HepG2 (cell line): Measurements from ENCODE around the gene TMEM200B. TPM values are rescaled to one million over a fixed set of nuclear protein-coding genes. Genes with fewer than 3 reads are reported as not detected.

ENCODE experiments used
- CEBPB ChIP-seq: IDR thresholded peaks from 2 replicates; pipeline ENCODE4 v1.6.1; 2011; ENCODE audit warnings: low read depth, low read length, improper control_type of control experiment, borderline replicate concordance
- CREM ChIP-seq, 2 experiments: sonication (generic) in 1 of 2; formaldehyde crosslinking in 1 of 2; IDR thresholded peaks; 2 replicates each; pipeline versions ENCODE4 v1.4.0 to v1.6.1; 2016 to 2020; ENCODE audit warnings: antibody characterized with exemption in 1 of 2, mild to moderate bottlenecking in 1 of 2, missing genetic modification reagents in 1 of 2
- ELF1 ChIP-seq: sonication (generic); formaldehyde crosslinking; IDR thresholded peaks from 2 replicates; pipeline ENCODE4 v1.4.0; 2020; ENCODE audit warnings: missing genetic modification reagents
- FOXP4 ChIP-seq: sonication (generic); formaldehyde crosslinking; IDR thresholded peaks from 2 replicates; pipeline ENCODE4 v1.4.0; 2020; ENCODE audit warnings: missing genetic modification reagents
- HNF1A ChIP-seq, 2 experiments: sonication (generic) in 1 of 2; formaldehyde crosslinking in 1 of 2; IDR thresholded peaks; 2 replicates each; pipeline versions ENCODE4 v1.4.0 to v1.6.1; 2016 to 2020; ENCODE audit warnings: borderline replicate concordance in 1 of 2, low read depth in 1 of 2, mild to moderate bottlenecking in 1 of 2, missing genetic modification reagents in 1 of 2
- IRF2 ChIP-seq: IDR thresholded peaks from 2 replicates; pipeline ENCODE4 v1.6.1; 2018; ENCODE audit warnings: missing genetic modification reagents, missing compliant biosample characterization
- MAX ChIP-seq: IDR thresholded peaks from 2 replicates; pipeline ENCODE4 v1.6.1; 2012; ENCODE audit warnings: inconsistent platforms
- MED1 ChIP-seq: sonication (generic); formaldehyde crosslinking; IDR thresholded peaks from 2 replicates; pipeline ENCODE4 v1.4.0; 2020; ENCODE audit warnings: missing genetic modification reagents
- NR2F1 ChIP-seq, 2 experiments: fragments of 450-650 bp in 1 of 2; formaldehyde crosslinking in 1 of 2; IDR thresholded peaks; 2 replicates each; pipeline versions ENCODE4 v1.5.0 to v1.6.1; 2016 to 2020; ENCODE audit warnings: mild to moderate bottlenecking in 1 of 2, missing compliant biosample characterization in 1 of 2, missing genetic modification reagents in 1 of 2, moderate library complexity in 1 of 2
- NR2F2 ChIP-seq: IDR thresholded peaks from 2 replicates; pipeline ENCODE4 v1.6.1; 2012; ENCODE audit warnings: low read depth, inconsistent platforms, borderline replicate concordance
- NR2F6 ChIP-seq, 2 experiments: IDR thresholded peaks; 2 replicates each; pipeline ENCODE4 v1.6.1; 2016; ENCODE audit warnings: antibody characterized with exemption in 1 of 2, mild to moderate bottlenecking in 1 of 2
- PLSCR1 ChIP-seq: sonication (generic); formaldehyde crosslinking; IDR thresholded peaks from 2 replicates; pipeline ENCODE4 v1.5.0; 2020; ENCODE audit warnings: missing genetic modification reagents, mild to moderate bottlenecking, borderline replicate concordance
- TEAD3 ChIP-seq: optimal IDR thresholded peaks from 2 replicates; pipeline ENCODE3; 2016; ENCODE audit warnings: borderline replicate concordance
- TFDP1 ChIP-seq: IDR thresholded peaks from 2 replicates; pipeline ENCODE4 v1.6.1; 2016; ENCODE audit warnings: missing compliant biosample characterization, missing genetic modification reagents, borderline replicate concordance
- ZBTB39 ChIP-seq: sonication (generic); formaldehyde crosslinking; IDR thresholded peaks from 2 replicates; pipeline ENCODE4 v1.5.0; 2020; ENCODE audit warnings: missing genetic modification reagents
- ZNF232 ChIP-seq: sonication (generic); formaldehyde crosslinking; IDR thresholded peaks from 2 replicates; pipeline ENCODE4 v1.4.0; 2020; ENCODE audit warnings: missing genetic modification reagents, borderline replicate concordance
- polyA plus RNA-seq, 8 experiments: library from polyadenylated mRNA; depleted of rRNA in 3 of 8; stranded (reverse) in 7 of 8; unstranded in 1 of 8; fragments of >200 nt; fragmentation: Illumina TruSeq in 4 of 8; extraction: Trizol in 4 of 8; gene quantifications; 2 replicates each; pipeline versions ENCODE4 v1.2.1 to v1.2.3, GENCODE V29; 2011 to 2016; ENCODE audit warnings: low read depth in 4 of 8, missing spikeins in 1 of 8, mixed read lengths in 1 of 8; ENCODE audit not compliant: insufficient read depth in 1 of 8
- total RNA-seq, 5 experiments: library from RNA; depleted of rRNA; stranded (reverse); fragments of >200 nt; fragmentation: Illumina TruSeq; extraction: Trizol; gene quantifications; 2 replicates each; pipeline ENCODE4 v1.2.3, GENCODE V29; 2016; ENCODE audit warnings: low read depth in 1 of 5

TMEM200B gene
- total and polyA plus RNA-seq, 2 of the 13 experiments (the other 11 are each of a cell fraction or from before 2014, with no cell fraction given): 1.1 to 1.4 TPM

GRCh38 chr1:29145739-29146437 is 22.2 kb upstream of the TMEM200B start (continued):
- TF ChIP-seq TFDP1 (peak; percentile 28; the same call in 1 of the 2 replicates), NR2F1 (CRISPR knock-in tag; IDR thresholded peaks at IDR 0.05) (peak in 1 of 2 experiments; percentile 56; a peak in 1 of 4 replicates), TEAD3 (peak; percentile 92), HNF1A (IDR thresholded peaks at IDR 0.05; ENCODE audit: low read depth) (peak; percentile 42; the same call in 1 of the 2 replicates), HNF1A (CRISPR knock-in tag; IDR thresholded peaks at IDR 0.05; ENCODE audit: borderline replicate concordance) (no peak; the same call in 1 of the 2 replicates), NR2F2 (no peak), ELF1 (CRISPR knock-in tag) (peak; percentile 81), MAX (peak; percentile 56), PLSCR1 (CRISPR knock-in tag) (no peak), CREM (IDR thresholded peaks at IDR 0.05) (peak; percentile 48; the same call in 1 of the 2 replicates), CREM (CRISPR knock-in tag; IDR thresholded peaks at IDR 0.05) (no peak), FOXP4 (CRISPR knock-in tag) (peak; percentile 33; the same call in 1 of the 2 replicates), ZBTB39 (CRISPR knock-in tag) (peak; percentile 93; the same call in 1 of the 2 replicates), ZNF232 (0 out of 2 replicates have a peak, but pooled peaks have one; percentile 51), IRF2 (peak; percentile 35; the same call in 1 of the 2 replicates), MED1 (CRISPR knock-in tag) (peak; percentile 75), CEBPB (peak; percentile 91), NR2F6 (IDR thresholded peaks at IDR 0.05) (peak; percentile 76), NR2F6 (CRISPR knock-in tag; IDR thresholded peaks at IDR 0.05) (peak; percentile 83)
